MM.1S (cell line): Measurements from ENCODE around the gene ANKAR.

Experiments used
- DNase-seq: peaks from one replicate; pipeline ENCODE4 v3.0.0-alpha.2; 2015
- H2AFZ ChIP-seq: fragments of 300-600 bp; sonication (generic); 2 replicates; pipeline ENCODE4 v1.6.0; 2016; ENCODE audit warnings: antibody characterized with exemption, low read length
- H3F3A ChIP-seq: fragments of 300-600 bp; sonication (generic); 2 replicates; pipeline ENCODE4 v1.6.1; 2016; ENCODE audit warnings: mild to moderate bottlenecking, antibody characterized with exemption, low read length, moderate library complexity, mixed read lengths; ENCODE audit not compliant: insufficient read depth
- H3K27ac ChIP-seq: fragments of 300-600 bp; sonication (generic); 2 replicates; pipeline ENCODE4 v1.5.1; 2016; ENCODE audit warnings: mild to moderate bottlenecking, low read length
- H3K27me3 ChIP-seq: fragments of 300-600 bp; sonication (generic); replicated peaks from 2 replicates; pipeline ENCODE4 v1.6.0; 2016; ENCODE audit warnings: low read length; ENCODE audit not compliant: insufficient read depth
- H3K36me3 ChIP-seq: fragments of 300-600 bp; sonication (generic); replicated peaks from 2 replicates; pipeline ENCODE4 v1.6.1; 2016; ENCODE audit warnings: mild to moderate bottlenecking, low read length, mixed read lengths; ENCODE audit not compliant: insufficient read depth
- H3K4me1 ChIP-seq: fragments of 300-600 bp; sonication (generic); 2 replicates; pipeline ENCODE4 v1.6.1; 2016; ENCODE audit warnings: low read length, mixed read lengths
- H3K4me2 ChIP-seq: fragments of 300-600 bp; sonication (generic); 2 replicates; pipeline ENCODE4 v1.6.0; 2016; ENCODE audit warnings: low read depth, low read length
- H3K4me3 ChIP-seq: fragments of 300-600 bp; sonication (generic); 2 replicates; pipeline ENCODE4 v1.5.1; 2016; ENCODE audit warnings: low read length, mixed read lengths
- H3K79me2 ChIP-seq: fragments of 300-600 bp; sonication (generic); 2 replicates; pipeline ENCODE4 v1.6.1; 2016; ENCODE audit warnings: mixed run types, low read length, mixed read lengths
- H3K9ac ChIP-seq: fragments of 300-600 bp; sonication (generic); 2 replicates; pipeline ENCODE4 v1.6.1; 2016; ENCODE audit warnings: low read length, mixed read lengths
- H3K9me2 ChIP-seq: fragments of 300-600 bp; sonication (generic); replicated peaks from 2 replicates; pipeline ENCODE4 v1.6.1; 2016; ENCODE audit warnings: mild to moderate bottlenecking, low read length, mixed read lengths; ENCODE audit not compliant: insufficient read depth
- H3K9me3 ChIP-seq: fragments of 300-600 bp; sonication (generic); replicated peaks from 2 replicates; pipeline ENCODE4 v1.6.1; 2016; ENCODE audit warnings: mild to moderate bottlenecking, low read length, mixed read lengths; ENCODE audit not compliant: insufficient read depth
- H4K20me1 ChIP-seq: fragments of 300-600 bp; sonication (generic); 2 replicates; pipeline ENCODE4 v1.6.1; 2016; ENCODE audit warnings: mild to moderate bottlenecking, low read length, moderate library complexity, mixed read lengths; ENCODE audit not compliant: insufficient read depth
- CTCF ChIP-seq: fragments of 300-600 bp; sonication (generic); IDR thresholded peaks from 2 replicates; pipeline ENCODE4 v1.5.1; 2016; ENCODE audit warnings: antibody characterized with exemption, low read length, mixed read lengths
- EZH2 ChIP-seq: fragments of 300-600 bp; sonication (generic); optimal IDR thresholded peaks from 2 replicates; pipeline ENCODE3; 2017; ENCODE audit warnings: low read depth, mild to moderate bottlenecking, antibody characterized with exemption, low read length, mixed read lengths
- EZH2phosphoT487 ChIP-seq: fragments of 300-600 bp; sonication (generic); IDR thresholded peaks from 2 replicates; pipeline ENCODE4 v1.6.1; 2018; ENCODE audit warnings: antibody characterized with exemption, low read length

ANKAR gene

GRCh38 chr2:189674374-189675112 lies at the start of gene ANKAR:
TSS of gene ANKAR (plus strand) at chr2:189674670. CDS start at chr2:189676491, 1,821 bp downstream.
- Histone ChIP-seq H3K36me3 (no peaks in the 10 kb centered on the region), H4K20me1 (no peaks in the 10 kb centered on the region), H3K9me3 (no peaks in the 10 kb centered on the region), H3K4me2 (peak within 1 kb of the TSS; percentile 99), H3K4me1 (peaks cover 8% of the 10 kb centered on the region; the same call in 1 of the 2 replicates), H3K9ac (peak within 1 kb of the TSS; percentile 83), H3K27me3 (no peaks in the 10 kb centered on the region), H3K9me2 (no peaks in the 10 kb centered on the region), H3K27ac (peak within 1 kb of the TSS; percentile 86), H3K4me3 (peak within 1 kb of the TSS; percentile 78), H3K79me2 (peaks cover 6% of the 10 kb centered on the region), H3F3A (peaks cover 22% of the 10 kb centered on the region), H2AFZ (peak within 1 kb of the TSS; percentile 100)
- TF ChIP-seq CTCF, result peak; percentile 86
- no peak for TF ChIP-seq EZH2
- peak; percentile 93 for DNase-seq

- no peaks in the 10 kb centered on the region for H3K79me2 ChIP-seq
- no peaks in the 10 kb centered on the region for H3K9me2 ChIP-seq
- H3K9ac ChIP-seq, result no peak overlapping the region
- no peaks in the 10 kb centered on the region for H3K36me3 ChIP-seq
- no peak for DNase-seq
- no peak for TF ChIP-seq CTCF
- no peak for TF ChIP-seq EZH2
- no peak for TF ChIP-seq EZH2phosphoT487
- no peaks in the 10 kb centered on the region for H4K20me1 ChIP-seq
- H3K4me1 ChIP-seq, result no peaks in the 10 kb centered on the region
- no peak overlapping the region for H3K4me2 ChIP-seq
- H3K4me3 ChIP-seq, result no peak overlapping the region
- H3F3A ChIP-seq, result no peaks in the 10 kb centered on the region
- no peaks in the 10 kb centered on the region for H3K27me3 ChIP-seq
- no peak overlapping the region for H2AFZ ChIP-seq
- no peak overlapping the region for H3K27ac ChIP-seq
- no peaks in the 10 kb centered on the region for H3K9me3 ChIP-seq
These were observed 48.8 kb upstream of the ANKAR start for GRCh38 chr2:189625636-189626035.

- no peaks in the 10 kb centered on the region for H3K9me2 ChIP-seq
- H3K27me3 ChIP-seq, result no peaks in the 10 kb centered on the region
- no peak for TF ChIP-seq EZH2
- TF ChIP-seq EZH2phosphoT487, result no peak
- TF ChIP-seq CTCF, result no peak
- no peak overlapping the region for H3K4me2 ChIP-seq
- H3K9me3 ChIP-seq, result no peaks in the 10 kb centered on the region
- no peaks in the 10 kb centered on the region for H3K4me1 ChIP-seq
- no peaks in the 10 kb centered on the region for H3F3A ChIP-seq
- no peak overlapping the region for H3K27ac ChIP-seq
- DNase-seq, result no peak
- H2AFZ ChIP-seq, result no peak overlapping the region
- no peaks in the 10 kb centered on the region for H3K79me2 ChIP-seq
- H3K36me3 ChIP-seq, result no peaks in the 10 kb centered on the region
- H3K4me3 ChIP-seq, result no peak overlapping the region
- no peak overlapping the region for H3K9ac ChIP-seq
- no peaks in the 10 kb centered on the region for H4K20me1 ChIP-seq
These were observed 46.7 kb upstream of the ANKAR start for GRCh38 chr2:189627789-189628188.
